ENCODE data around the gene SUV39H1.

DNA sequence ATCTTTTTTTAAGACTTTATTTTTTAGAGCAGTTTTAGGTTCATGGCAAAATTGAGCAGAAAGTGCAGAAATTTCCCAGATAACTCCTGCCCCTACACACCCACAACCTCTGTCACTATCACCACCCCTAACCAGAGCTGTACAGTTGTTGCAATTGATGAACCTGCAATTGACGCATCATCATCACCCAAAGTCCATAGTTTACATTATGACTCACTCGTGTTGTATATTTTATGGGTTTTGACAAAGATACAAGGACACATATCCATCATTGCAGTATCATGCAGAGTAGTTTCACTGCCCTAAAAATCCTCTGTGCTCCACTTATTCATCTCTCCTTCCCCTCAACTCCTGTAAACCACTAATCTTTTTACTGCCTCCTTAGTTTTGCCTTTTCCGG is 47.4 kb upstream of the SUV39H1 start:
- TF ChIP-seq POLR2A (IDR thresholded peaks at IDR 0.05; ENCODE audit: low read depth, low read length) (no peak), SPI1 (IDR thresholded peaks at IDR 0.05; ENCODE audit: low read depth, low read length) (no peak), TAF1 (IDR thresholded peaks at IDR 0.05; ENCODE audit: low read depth, low read length) (no peak), POLR2AphosphoS5 (IDR thresholded peaks at IDR 0.05; ENCODE audit: low read depth, low read length) (no peak), POU2F2 (IDR thresholded peaks at IDR 0.05; ENCODE audit: low read depth, low read length) (no peak)
